H9 (cell line): ENCODE measurements around the gene DSCAM. TPM values are rescaled to one million over a fixed set of nuclear protein-coding genes. Genes with fewer than 3 reads are reported as not detected.

ENCODE experiments used
- DNase-seq: peaks from one replicate; pipeline ENCODE4 v3.0.0-alpha.2; 2017
- H2AFZ ChIP-seq: one replicate; pipeline ENCODE4 v1.6.1; 2013; ENCODE audit warnings: mild to moderate bottlenecking, low read length, control low read depth, moderate library complexity
- H2AK5ac ChIP-seq: 2 replicates; pipeline ENCODE4 v1.6.1; 2013; ENCODE audit warnings: low read length, control low read depth, mixed read lengths; ENCODE audit not compliant: insufficient read length
- H2BK120ac ChIP-seq: one replicate; pipeline ENCODE4 v1.6.1; 2013; ENCODE audit warnings: low read depth, mild to moderate bottlenecking, low read length, control low read depth, inconsistent platforms; ENCODE audit not compliant: poor library complexity, severe bottlenecking
- H2BK12ac ChIP-seq: 2 replicates; pipeline ENCODE4 v1.6.1; 2013; ENCODE audit warnings: low read length, control low read depth, mixed read lengths, low read depth; ENCODE audit not compliant: insufficient read length
- H2BK15ac ChIP-seq: 2 replicates; pipeline ENCODE4 v1.6.1; 2013; ENCODE audit warnings: low read depth, low read length, control low read depth
- H2BK20ac ChIP-seq: one replicate; pipeline ENCODE4 v1.6.1; 2013; ENCODE audit warnings: low read depth, mild to moderate bottlenecking, low read length, control low read depth, inconsistent platforms; ENCODE audit not compliant: poor library complexity, severe bottlenecking
- H2BK5ac ChIP-seq: 2 replicates; pipeline ENCODE4 v1.6.1; 2013; ENCODE audit warnings: low read length, control low read depth, mixed read lengths; ENCODE audit not compliant: insufficient read length
- H3K14ac ChIP-seq: 2 replicates; pipeline ENCODE4 v1.6.1; 2013; ENCODE audit warnings: low read length, control low read depth; ENCODE audit not compliant: insufficient read depth
- H3K18ac ChIP-seq: 2 replicates; pipeline ENCODE4 v1.6.1; 2013; ENCODE audit warnings: low read depth, mild to moderate bottlenecking, mixed read lengths, low read length, control low read depth; ENCODE audit not compliant: insufficient read length
- H3K23ac ChIP-seq: 2 replicates; pipeline ENCODE4 v1.6.1; 2013; ENCODE audit warnings: low read length, control low read depth, mixed read lengths, low read depth; ENCODE audit not compliant: insufficient read length
- H3K23me2 ChIP-seq: 2 replicates; pipeline ENCODE4 v1.6.1; 2013; ENCODE audit warnings: low read depth, mild to moderate bottlenecking, mixed read lengths, low read length, control low read depth; ENCODE audit not compliant: insufficient read length, poor library complexity, severe bottlenecking
- H3K27ac ChIP-seq: 2 replicates; pipeline ENCODE4 v1.5.1; 2013; ENCODE audit warnings: low read length, control low read depth, mixed read lengths, low read depth; ENCODE audit not compliant: insufficient read length
- H3K27me3 ChIP-seq: 2 replicates; pipeline ENCODE4 v1.6.1; 2013; ENCODE audit warnings: low read length, control low read depth, inconsistent platforms; ENCODE audit not compliant: insufficient read depth
- H3K4ac ChIP-seq: 2 replicates; pipeline ENCODE4 v1.6.1; 2013; ENCODE audit warnings: low read depth, mild to moderate bottlenecking, control low read depth, inconsistent platforms, low read length, moderate library complexity
- H3K4me1 ChIP-seq: 2 replicates; pipeline ENCODE4 v1.6.1; 2013; ENCODE audit warnings: low read length, control low read depth, inconsistent platforms; ENCODE audit not compliant: insufficient read depth
- H3K4me2 ChIP-seq: 2 replicates; pipeline ENCODE4 v1.6.1; 2013; ENCODE audit warnings: low read length, control low read depth, mixed read lengths; ENCODE audit not compliant: insufficient read length, insufficient read depth
- H3K56ac ChIP-seq: 2 replicates; pipeline ENCODE4 v1.6.1; 2013; ENCODE audit warnings: low read depth, mild to moderate bottlenecking, mixed read lengths, low read length, control low read depth; ENCODE audit not compliant: insufficient read length
- H3K79me1 ChIP-seq: 2 replicates; pipeline ENCODE4 v1.6.1; 2013; ENCODE audit warnings: low read depth, mild to moderate bottlenecking, moderate library complexity, low read length, control low read depth, inconsistent platforms; ENCODE audit not compliant: insufficient read depth, poor library complexity, severe bottlenecking
- H3K79me2 ChIP-seq: 2 replicates; pipeline ENCODE4 v1.6.1; 2013; ENCODE audit warnings: low read length, control low read depth, inconsistent platforms; ENCODE audit not compliant: insufficient read depth
- H3K9ac ChIP-seq: 2 replicates; pipeline ENCODE4 v1.6.1; 2013; ENCODE audit warnings: low read length, control low read depth, mixed read lengths; ENCODE audit not compliant: insufficient read length; ENCODE audit errors: extremely low read depth
- H3K9me3 ChIP-seq: one replicate; pipeline ENCODE4 v1.6.1; 2013; ENCODE audit warnings: low read depth, low read length, inconsistent platforms; ENCODE audit not compliant: control insufficient read depth
- H3T11ph ChIP-seq: one replicate; pipeline ENCODE4 v1.6.1; 2013; ENCODE audit warnings: mild to moderate bottlenecking, low read length, control low read depth, inconsistent platforms
- H4K20me1 ChIP-seq: one replicate; pipeline ENCODE4 v1.6.1; 2013; ENCODE audit not compliant: control insufficient read depth, insufficient read length, insufficient read depth
- H4K5ac ChIP-seq: 2 replicates; pipeline ENCODE4 v1.6.1; 2013; ENCODE audit warnings: low read depth, mild to moderate bottlenecking, mixed read lengths, low read length, control low read depth; ENCODE audit not compliant: insufficient read length
- H4K8ac ChIP-seq: replicated peaks from 2 replicates; pipeline ENCODE4 v1.6.1; 2013; ENCODE audit warnings: low read length, control low read depth, mixed read lengths, low read depth; ENCODE audit not compliant: insufficient read length
- H4K91ac ChIP-seq: 2 replicates; pipeline ENCODE4 v1.6.1; 2013; ENCODE audit warnings: low read depth, mild to moderate bottlenecking, moderate library complexity, mixed read lengths, low read length, control low read depth; ENCODE audit not compliant: insufficient read length
- H3K27ac Mint-ChIP-seq, 3 experiments: 2 replicates in 2 of 3; 3 replicates in 1 of 3; pipeline ENCODE4 v1.8.0; 2020 to 2021; ENCODE audit warnings: mixed read lengths in 3 of 3, mild to moderate bottlenecking in 1 of 3, moderate library complexity in 1 of 3
- H3K27me3 Mint-ChIP-seq: 2 replicates; pipeline ENCODE4 v1.8.0; 2021; ENCODE audit warnings: low read depth, mild to moderate bottlenecking, moderate library complexity, mixed read lengths
- H3K36me3 Mint-ChIP-seq, 3 experiments: 2 replicates in 2 of 3; 3 replicates in 1 of 3; pipeline ENCODE4 v1.8.0; 2020 to 2021; ENCODE audit warnings: low read depth in 3 of 3, mixed read lengths in 3 of 3; ENCODE audit not compliant: insufficient read depth in 1 of 3
- H3K4me1 Mint-ChIP-seq, 2 experiments: 2 replicates each; pipeline ENCODE4 v1.8.0; 2020; ENCODE audit warnings: mixed read lengths in 2 of 2
- H3K4me3 Mint-ChIP-seq, 2 experiments: 2 replicates in 1 of 2; 3 replicates in 1 of 2; pipeline ENCODE4 v1.8.0; 2020 to 2021; ENCODE audit warnings: mild to moderate bottlenecking in 2 of 2, mixed read lengths in 2 of 2, moderate library complexity in 1 of 2
- H3K9me3 Mint-ChIP-seq, 2 experiments: 2 replicates in 1 of 2; 3 replicates in 1 of 2; pipeline ENCODE4 v1.8.0; 2020; ENCODE audit warnings: mild to moderate bottlenecking in 2 of 2, mixed read lengths in 2 of 2, moderate library complexity in 1 of 2
- CTCF ChIP-seq: fragments of 200-600 bp; sonication (generic); conservative IDR thresholded peaks from 3 replicates; pipeline ENCODE4 v1.8.0; 2021; ENCODE audit warnings: antibody characterized with exemption, mild to moderate bottlenecking
- WGBS: extraction: QIAGEN DNeasy Blood & Tissue Kit; methylation state at CpG from one replicate; pipeline ENCODE4 v1.1.7; 2013; ENCODE audit warnings: missing lambda C conversion rate, low lambda C conversion rate, mixed read lengths; ENCODE audit not compliant: insufficient read length; ENCODE audit errors: extremely low coverage; 5-methylcytosine and 5-hydroxymethylcytosine counted together
- total RNA-seq: library from RNA; stranded (reverse); gene quantifications from 2 replicates; pipeline ENCODE4 v1.2.1, GENCODE V29; 2021

Gene DSCAM
- total RNA-seq, 1 experiment from 2014 or later = 0.17 TPM

GRCh38 chr21:40672602-40673001, 174.4 kb downstream of the DSCAM start:
- H3K27ac ChIP-seq = no peak overlapping the region
- no peak overlapping the region for H4K5ac ChIP-seq
- H3K9me3 ChIP-seq = no peaks in the 10 kb centered on the region
- no peak overlapping the region for H3K14ac ChIP-seq
- no peaks in the 10 kb centered on the region for H3K79me1 ChIP-seq
- WGBS = no CpG with 5 or more reads among the region's 2 CpGs
- no peaks in the 10 kb centered on the region for H3K23me2 ChIP-seq
- H3K79me2 ChIP-seq = no peaks in the 10 kb centered on the region
- no peaks in the 10 kb centered on the region for H3K27me3 ChIP-seq
- no peak overlapping the region for H2AFZ ChIP-seq
- no peak overlapping the region for H2BK12ac ChIP-seq
- H3K4me1 ChIP-seq = no peaks in the 10 kb centered on the region; the same call in 1 of the 2 replicates
- Mint-ChIP-seq H3K27me3 (no peaks in the 10 kb centered on the region), H3K9me3 (peaks cover 0 to under 1% of the 10 kb centered on the region in 2 experiments; a peak in 3 of 5 replicates), H3K27ac (no peak overlapping the region), H3K36me3 (no peaks in the 10 kb centered on the region; a peak in 1 of 7 replicates), H3K4me1 (peaks cover 6 to 8% of the 10 kb centered on the region in 2 experiments; a peak in 3 of 4 replicates), H3K4me3 (no peak overlapping the region)
- no peak overlapping the region for H4K8ac ChIP-seq
- H3K23ac ChIP-seq = no peak overlapping the region
- no peak overlapping the region for H2BK20ac ChIP-seq
- DNase-seq = no peak
- H2BK5ac ChIP-seq = no peak overlapping the region
- no peak for TF ChIP-seq CTCF
- no peaks in the 10 kb centered on the region for H4K20me1 ChIP-seq
- H3K18ac ChIP-seq = no peak overlapping the region
- H3K9ac ChIP-seq = no peak overlapping the region
- no peak overlapping the region for H3K4ac ChIP-seq
- no peak overlapping the region for H3K56ac ChIP-seq
- no peak overlapping the region for H2BK15ac ChIP-seq
- H3T11ph ChIP-seq = no peak overlapping the region
- no peak overlapping the region for H3K4me2 ChIP-seq
- no peak overlapping the region for H4K91ac ChIP-seq
- no peak overlapping the region for H2AK5ac ChIP-seq
- no peak overlapping the region for H2BK120ac ChIP-seq
